Measurements from ENCODE around the gene CDH22. TPM values are rescaled to one million over a fixed set of nuclear protein-coding genes. Genes with fewer than 3 reads are reported as not detected.

Gene CDH22
- total and polyA plus RNA-seq, 2 donors (not counting 1 experiment from before 2014, with no cell fraction given) = not detected

GRCh38 chr20:46154305-46154704 is 154.0 kb downstream of the CDH22 start:
- H3K4me2 ChIP-seq (replicated peaks; ENCODE audit: low read depth, low read length, poor library complexity, severe bottlenecking) = no peak overlapping the region
- no CpG with 5 or more reads among the region's 5 CpGs for WGBS (ENCODE audit: insufficient coverage)
- no peaks in the 10 kb centered on the region for H3K4me1 ChIP-seq (ENCODE audit: control insufficient read depth in 2 of 2, insufficient read depth in 2 of 2, low read length in 2 of 2)
- no peak for DNase-seq
- peaks cover 0 to 12% (median 0%) of the 10 kb centered on the region in 4 experiments for H3K27me3 ChIP-seq (replicated peaks in 1 of 4; ENCODE audit: control extremely low read depth in 1 of 4, control insufficient read depth in 3 of 4, insufficient read depth in 4 of 4, low read length in 3 of 4)
- H3K9ac ChIP-seq (ENCODE audit: low read length) = no peak overlapping the region
- TF ChIP-seq EZH2 (IDR thresholded peaks at IDR 0.05; ENCODE audit: borderline replicate concordance, insufficient read depth, low read depth, low read length, poor library complexity, severe bottlenecking) (no peak), CTCF (IDR thresholded peaks at IDR 0.05) (no peak)
- H4K20me1 ChIP-seq (ENCODE audit: control insufficient read depth, insufficient read depth, low read length, poor library complexity, severe bottlenecking) = no peaks in the 10 kb centered on the region
- intact Hi-C loops (cut with micrococcal nuclease) = no loop called here
- H3K9me3 ChIP-seq (ENCODE audit: control extremely low read depth in 1 of 3, control insufficient read depth in 2 of 3, insufficient read depth in 1 of 3, low read length in 2 of 3) = no peaks in the 10 kb centered on the region
- H3K79me2 ChIP-seq (ENCODE audit: control insufficient read depth, insufficient read depth, low read length) = no peaks in the 10 kb centered on the region
- POLR2A ChIA-PET = no interaction called here
- peaks cover 33% of the 10 kb centered on the region for H3K27me3 Mint-ChIP-seq
- H3K4me1 Mint-ChIP-seq = no peaks in the 10 kb centered on the region
- no peak for ATAC-seq (ENCODE audit: low read depth)
- H3K27ac ChIP-seq (ENCODE audit: low read length in 2 of 2) = no peak overlapping the region
- no peak overlapping the region for H3K27ac Mint-ChIP-seq
- no peak overlapping the region for H3K4me3 ChIP-seq (ENCODE audit: control extremely low read depth in 1 of 5, extremely low read depth in 1 of 5, insufficient read depth in 1 of 5, low read depth in 2 of 5, low read length in 4 of 5)
- H3K36me3 ChIP-seq (replicated peaks in 1 of 2; ENCODE audit: control extremely low read depth in 1 of 2, control insufficient read depth in 1 of 2, extremely low read depth in 1 of 2, insufficient read depth in 2 of 2, low read length in 1 of 2) = no peaks in the 10 kb centered on the region
- no peaks in the 10 kb centered on the region for H3K9me3 Mint-ChIP-seq (ENCODE audit: insufficient read depth)
- H3K4me3 Mint-ChIP-seq = no peak overlapping the region
- CTCF ChIA-PET = no interaction called here
- H2AFZ ChIP-seq (ENCODE audit: insufficient read depth, low read depth, low read length, poor library complexity, severe bottlenecking) = no peak overlapping the region

GRCh38 chr20:46152824-46153586 is 155.3 kb downstream of the CDH22 start:
- H3K27ac ChIP-seq (ENCODE audit: low read length in 2 of 2) = no peak overlapping the region
- H3K4me3 Mint-ChIP-seq = no peak overlapping the region
- CTCF ChIA-PET = interaction anchor here (1.5 kb wide), 1 partner anchor 30 kb away, joined by 3 read pairs; no protein-coding TSS in a partner anchor
- H3K27ac Mint-ChIP-seq = no peak overlapping the region
- peaks cover 24% of the 10 kb centered on the region for H3K27me3 Mint-ChIP-seq
- H3K9me3 ChIP-seq (ENCODE audit: control extremely low read depth in 1 of 3, control insufficient read depth in 2 of 3, insufficient read depth in 1 of 3, low read length in 2 of 3) = no peaks in the 10 kb centered on the region
- no peak overlapping the region for H3K4me3 ChIP-seq (ENCODE audit: control extremely low read depth in 1 of 5, extremely low read depth in 1 of 5, insufficient read depth in 1 of 5, low read depth in 2 of 5, low read length in 4 of 5)
- no peak overlapping the region for H3K4me2 ChIP-seq (replicated peaks; ENCODE audit: low read depth, low read length, poor library complexity, severe bottlenecking)
- DNase-seq (no peak), ATAC-seq (ENCODE audit: low read depth) (no peak)
- H3K79me2 ChIP-seq (ENCODE audit: control insufficient read depth, insufficient read depth, low read length) = no peaks in the 10 kb centered on the region
- H3K36me3 ChIP-seq (replicated peaks in 1 of 2; ENCODE audit: control extremely low read depth in 1 of 2, control insufficient read depth in 1 of 2, extremely low read depth in 1 of 2, insufficient read depth in 2 of 2, low read length in 1 of 2) = no peaks in the 10 kb centered on the region
- no peaks in the 10 kb centered on the region for H3K4me1 ChIP-seq (ENCODE audit: control insufficient read depth in 2 of 2, insufficient read depth in 2 of 2, low read length in 2 of 2)
- H3K27me3 ChIP-seq (replicated peaks in 1 of 4; ENCODE audit: control extremely low read depth in 1 of 4, control insufficient read depth in 3 of 4, insufficient read depth in 4 of 4, low read length in 3 of 4) = peaks cover 0 to 12% (median 0%) of the 10 kb centered on the region in 4 experiments
- POLR2A ChIA-PET = no interaction called here
- H3K4me1 Mint-ChIP-seq = no peaks in the 10 kb centered on the region
- intact Hi-C loops (cut with micrococcal nuclease) = no loop called here
- H3K9ac ChIP-seq (ENCODE audit: low read length) = no peak overlapping the region
- H2AFZ ChIP-seq (ENCODE audit: insufficient read depth, low read depth, low read length, poor library complexity, severe bottlenecking) = no peak overlapping the region
- TF ChIP-seq EZH2 (IDR thresholded peaks at IDR 0.05; ENCODE audit: borderline replicate concordance, insufficient read depth, low read depth, low read length, poor library complexity, severe bottlenecking) = no peak
- no peak for TF ChIP-seq CTCF (IDR thresholded peaks at IDR 0.05)
- no peaks in the 10 kb centered on the region for H4K20me1 ChIP-seq (ENCODE audit: control insufficient read depth, insufficient read depth, low read length, poor library complexity, severe bottlenecking)
- whole genome bisulfite sequencing (ENCODE audit: insufficient coverage) = 67% methylated on average over 33 of the region's 33 CpGs
- H3K9me3 Mint-ChIP-seq (ENCODE audit: insufficient read depth) = no peaks in the 10 kb centered on the region
